GM23338 (cell line): ENCODE results near the gene COX17. TPM values are rescaled to one million over a fixed set of nuclear protein-coding genes. Genes with fewer than 3 reads are reported as not detected.

Source experiments
- ATAC-seq: fragments of 200-7000 bp; cut with Tn5 transposase; 3 replicates; pipeline ENCODE4 v1.9.1; 2020
- DNase-seq: peaks from one replicate; pipeline ENCODE4 v3.0.0-alpha.2; 2015; ENCODE audit warnings: low spot score
- H2AFZ ChIP-seq: fragments of 200-600 bp; sonication (generic); 2 replicates; pipeline ENCODE4 v1.8.0; 2016; ENCODE audit warnings: antibody characterized with exemption, mild to moderate bottlenecking, moderate library complexity
- H3F3A ChIP-seq: fragments of 200-600 bp; sonication (generic); replicated peaks from 2 replicates; pipeline ENCODE4 v1.8.0; 2017; ENCODE audit warnings: antibody characterized with exemption, mixed run types, low read depth
- H3K27ac ChIP-seq: fragments of 200-600 bp; sonication (generic); 2 replicates; pipeline ENCODE4 v1.6.1; 2016; ENCODE audit warnings: low read depth
- H3K27me3 ChIP-seq: fragments of 200-600 bp; sonication (generic); 2 replicates; pipeline ENCODE4 v1.8.0; 2016; ENCODE audit warnings: mild to moderate bottlenecking, mixed run types, moderate library complexity; ENCODE audit not compliant: insufficient read depth
- H3K36me3 ChIP-seq: fragments of 200-600 bp; sonication (generic); 2 replicates; pipeline ENCODE4 v1.8.0; 2016; ENCODE audit warnings: mild to moderate bottlenecking; ENCODE audit not compliant: insufficient read depth
- H3K4me1 ChIP-seq: fragments of 200-600 bp; sonication (generic); 2 replicates; pipeline ENCODE4 v1.8.0; 2016; ENCODE audit warnings: mild to moderate bottlenecking, moderate library complexity; ENCODE audit not compliant: insufficient read depth
- H3K4me2 ChIP-seq: fragments of 200-600 bp; sonication (generic); 2 replicates; pipeline ENCODE4 v1.7.1; 2017; ENCODE audit warnings: mixed run types
- H3K4me3 ChIP-seq: fragments of 200-600 bp; sonication (generic); 2 replicates; pipeline ENCODE4 v1.6.1; 2016; ENCODE audit warnings: mixed run types
- H3K79me2 ChIP-seq: fragments of 200-600 bp; sonication (generic); replicated peaks from 2 replicates; pipeline ENCODE4 v1.8.0; 2017; ENCODE audit warnings: mild to moderate bottlenecking; ENCODE audit not compliant: insufficient read depth
- H3K9me2 ChIP-seq: fragments of 200-600 bp; sonication (generic); 2 replicates; pipeline ENCODE4 v1.8.0; 2017; ENCODE audit not compliant: insufficient read depth
- H4K20me1 ChIP-seq: fragments of 200-600 bp; sonication (generic); replicated peaks from 2 replicates; pipeline ENCODE4 v1.8.0; 2017; ENCODE audit warnings: mild to moderate bottlenecking; ENCODE audit not compliant: insufficient read depth
- H3K27ac Mint-ChIP-seq: 2 replicates; pipeline ENCODE4 v1.8.0; 2020; ENCODE audit warnings: inconsistent platforms, mild to moderate bottlenecking, moderate library complexity, mixed read lengths
- H3K27me3 Mint-ChIP-seq: 3 replicates; pipeline ENCODE4 v1.8.0; 2022; ENCODE audit warnings: low read depth, mild to moderate bottlenecking, moderate library complexity, mixed read lengths, inconsistent platforms; ENCODE audit not compliant: insufficient read depth, poor library complexity
- H3K36me3 Mint-ChIP-seq: 3 replicates; pipeline ENCODE4 v1.8.0; 2021; ENCODE audit warnings: low read depth, mild to moderate bottlenecking, inconsistent platforms, moderate library complexity, mixed read lengths
- H3K4me1 Mint-ChIP-seq: 3 replicates; pipeline ENCODE4 v1.8.0; 2020; ENCODE audit warnings: mild to moderate bottlenecking, inconsistent platforms, mixed read lengths
- H3K4me3 Mint-ChIP-seq: 3 replicates; pipeline ENCODE4 v1.8.0; 2021; ENCODE audit warnings: moderate library complexity, mild to moderate bottlenecking, inconsistent platforms, mixed read lengths
- H3K9me3 Mint-ChIP-seq: 3 replicates; pipeline ENCODE4 v1.8.0; 2020; ENCODE audit warnings: moderate library complexity, mild to moderate bottlenecking, inconsistent platforms, mixed read lengths
- CTCF ChIP-seq, 2 experiments: fragments of 200-600 bp in 1 of 2; sonication (generic) in 1 of 2; conservative IDR thresholded peaks; 2 replicates each; pipeline versions ENCODE4 v1.5.1 to v1.6.1; 2016 to 2017; ENCODE audit warnings: antibody characterized with exemption in 2 of 2, low read depth in 2 of 2, mild to moderate bottlenecking in 2 of 2, moderate library complexity in 1 of 2
- ETS1 ChIP-seq: IDR thresholded peaks from 2 replicates; pipeline ENCODE4 v1.6.1; 2016; ENCODE audit warnings: antibody characterized with exemption
- EZH2phosphoT487 ChIP-seq: fragments of 200-600 bp; sonication (generic); IDR thresholded peaks from one replicate; pipeline ENCODE4 v1.8.1; 2018; ENCODE audit warnings: antibody characterized with exemption; ENCODE audit not compliant: unreplicated experiment
- JUNB ChIP-seq: IDR thresholded peaks from one replicate; pipeline ENCODE4 v1.6.1; 2016; ENCODE audit warnings: antibody characterized with exemption; ENCODE audit not compliant: unreplicated experiment
- NANOG ChIP-seq: IDR thresholded peaks from 2 replicates; pipeline ENCODE4 v1.6.1; 2016; ENCODE audit warnings: antibody characterized with exemption, borderline replicate concordance
- REST ChIP-seq: IDR thresholded peaks from one replicate; pipeline ENCODE4 v1.6.1; 2018; ENCODE audit warnings: antibody characterized with exemption; ENCODE audit not compliant: unreplicated experiment
- STAT1 ChIP-seq: IDR thresholded peaks from one replicate; pipeline ENCODE4 v1.6.1; 2016; ENCODE audit warnings: antibody characterized with exemption; ENCODE audit not compliant: unreplicated experiment
- ZNF331 ChIP-seq: fragments of 250-450 bp; sonication (Bioruptor Pico); IDR thresholded peaks from 2 replicates; pipeline ENCODE4 v1.5.0; 2020; ENCODE audit warnings: low read depth, mild to moderate bottlenecking, moderate library complexity
- ZNF462 ChIP-seq: fragments of 250-450 bp; sonication (Bioruptor Pico); IDR thresholded peaks from 2 replicates; pipeline ENCODE4 v1.5.0; 2020; ENCODE audit warnings: mild to moderate bottlenecking, moderate library complexity
- polyA plus RNA-seq: library from polyadenylated mRNA; unstranded; fragments of >200 nt; fragmentation: Nextera tagmentation; extraction: Ambion mirVana; gene quantifications from 2 replicates; pipeline ENCODE4 v1.2.1, GENCODE V29; 2016
- total RNA-seq: library from RNA; depleted of rRNA; stranded (reverse); fragments of >200 nt; shearing (Covaris generic); gene quantifications from 2 replicates; pipeline ENCODE4 v1.2.3, GENCODE V29; 2014

Gene COX17
- total and polyA plus RNA-seq, 2 experiments from 2014 or later = 24.0 to 324 TPM

- H3K27me3 ChIP-seq = no peaks in the 10 kb centered on the region
Observed at GRCh38 chr3:119647171-119647570, 30.0 kb downstream of the COX17 start.

GRCh38 chr3:119645813-119646212, 31.4 kb downstream of the COX17 start:
- no peaks in the 10 kb centered on the region for H3F3A ChIP-seq
- no peaks in the 10 kb centered on the region for H3K79me2 ChIP-seq
- no peak overlapping the region for H3K4me2 ChIP-seq
- Mint-ChIP-seq H3K36me3 (no peaks in the 10 kb centered on the region), H3K27ac (no peak overlapping the region), H3K9me3 (no peaks in the 10 kb centered on the region), H3K4me1 (peaks cover 24% of the 10 kb centered on the region), H3K4me3 (no peak overlapping the region), H3K27me3 (no peaks in the 10 kb centered on the region)
- no peak for ATAC-seq
- H2AFZ ChIP-seq = no peak overlapping the region
- H3K27ac ChIP-seq = no peak overlapping the region
- peaks cover 21% of the 10 kb centered on the region for H3K4me1 ChIP-seq
- peaks cover 6% of the 10 kb centered on the region; the same call in 1 of the 2 replicates for H3K9me2 ChIP-seq
- H4K20me1 ChIP-seq = no peaks in the 10 kb centered on the region
- no peaks in the 10 kb centered on the region for H3K36me3 ChIP-seq
- H3K27me3 ChIP-seq = no peaks in the 10 kb centered on the region
- no peak overlapping the region for H3K4me3 ChIP-seq
- no peak for DNase-seq
- no peak for TF ChIP-seq EZH2phosphoT487
- TF ChIP-seq ZNF331 (CRISPR knock-in tag) = no peak
- no peak for TF ChIP-seq REST
- TF ChIP-seq STAT1 = no peak
- TF ChIP-seq JUNB = no peak
- TF ChIP-seq CTCF (conservative IDR thresholded peaks at IDR 0.05; ENCODE audit: low read depth in 2 of 2) = no peak
- TF ChIP-seq ETS1 = no peak
- no peak for TF ChIP-seq NANOG
- TF ChIP-seq ZNF462 (CRISPR knock-in tag) = no peak

More at GRCh38 chr3:119647171-119647570, 30.0 kb downstream of the COX17 start:
- H3K27ac ChIP-seq = no peak overlapping the region
- no peak for DNase-seq
- no peaks in the 10 kb centered on the region for H3K36me3 ChIP-seq
- H3K36me3 Mint-ChIP-seq = no peaks in the 10 kb centered on the region
- ATAC-seq = no peak
- H3K79me2 ChIP-seq = no peaks in the 10 kb centered on the region
- no peaks in the 10 kb centered on the region for H4K20me1 ChIP-seq
- no peaks in the 10 kb centered on the region for H3K27me3 Mint-ChIP-seq
- H3K4me3 ChIP-seq = no peak overlapping the region
- no peaks in the 10 kb centered on the region for H3F3A ChIP-seq
- peaks cover 24% of the 10 kb centered on the region for H3K4me1 Mint-ChIP-seq
- TF ChIP-seq STAT1 (no peak), ZNF331 (CRISPR knock-in tag) (no peak)
- H3K9me2 ChIP-seq = peaks cover 6% of the 10 kb centered on the region; the same call in 1 of the 2 replicates
- no peak overlapping the region for H3K4me3 Mint-ChIP-seq
- H3K4me1 ChIP-seq = peaks cover 21% of the 10 kb centered on the region
- peak overlapping the region; percentile 32 for H3K27ac Mint-ChIP-seq
- peak overlapping the region; percentile 82; the same call in 1 of the 2 replicates for H2AFZ ChIP-seq
- no peaks in the 10 kb centered on the region for H3K9me3 Mint-ChIP-seq
- H3K4me2 ChIP-seq = peak overlapping the region; percentile 61
